GM18858 (cell line): ENCODE measurements around the gene DDX47.

Experiments used
- ATAC-seq: cut with Tn5 transposase; IDR thresholded peaks from one replicate; pipeline ENCODE4 v1.9.1; 2021; ENCODE audit not compliant: unreplicated experiment

The DDX47 gene

DNA sequence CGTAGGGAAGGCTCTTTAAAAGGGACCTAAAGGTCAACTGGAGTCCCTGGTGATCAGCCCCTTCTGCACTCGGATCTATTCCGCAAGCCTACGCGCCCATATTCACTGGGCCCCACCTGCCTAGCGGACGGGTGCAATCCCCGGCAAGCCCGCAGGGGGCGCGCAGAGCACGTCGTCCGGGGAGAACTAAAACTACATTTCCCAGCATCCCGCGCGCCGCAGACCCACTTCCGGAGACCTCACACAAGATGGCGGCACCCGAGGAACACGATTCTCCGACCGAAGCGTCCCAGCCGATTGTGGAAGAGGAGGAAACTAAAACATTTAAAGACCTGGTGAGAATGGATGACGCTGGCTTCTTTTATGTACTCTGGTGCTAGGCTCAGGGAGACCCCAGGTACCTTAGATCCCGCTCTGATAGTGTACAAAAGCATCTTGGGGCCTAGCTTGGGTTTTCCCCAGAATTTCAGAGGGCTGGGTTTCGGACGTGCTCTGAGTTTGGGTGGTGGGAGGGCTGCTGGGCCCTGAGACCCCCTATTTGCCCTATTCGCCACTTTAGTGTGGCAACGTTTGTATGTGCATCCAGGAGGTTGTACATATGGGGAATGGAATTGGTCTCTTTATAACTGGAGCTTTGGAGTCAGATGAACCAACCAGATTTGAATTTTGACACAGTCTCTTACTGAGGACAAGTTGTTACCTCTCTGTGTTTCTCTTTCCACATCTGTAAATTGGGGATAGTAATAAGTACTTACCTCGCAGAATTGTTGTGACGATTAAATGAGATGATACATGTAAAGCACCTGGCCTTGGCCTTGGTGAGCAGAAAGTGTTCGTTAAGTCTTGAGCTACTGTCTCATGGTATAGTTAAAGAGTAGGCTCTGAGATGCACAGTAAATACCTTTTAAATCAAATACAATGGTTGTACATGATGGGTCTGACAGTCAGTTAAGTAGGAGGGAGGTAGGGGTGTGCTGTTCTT, at the start of gene DDX47:
Gene DDX47 (plus strand): TSS at position 227 of the 982 bp plus-strand sequence. CDS start 22 bp downstream, at position 249.
- ATAC-seq, result peak; percentile 62

DNA sequence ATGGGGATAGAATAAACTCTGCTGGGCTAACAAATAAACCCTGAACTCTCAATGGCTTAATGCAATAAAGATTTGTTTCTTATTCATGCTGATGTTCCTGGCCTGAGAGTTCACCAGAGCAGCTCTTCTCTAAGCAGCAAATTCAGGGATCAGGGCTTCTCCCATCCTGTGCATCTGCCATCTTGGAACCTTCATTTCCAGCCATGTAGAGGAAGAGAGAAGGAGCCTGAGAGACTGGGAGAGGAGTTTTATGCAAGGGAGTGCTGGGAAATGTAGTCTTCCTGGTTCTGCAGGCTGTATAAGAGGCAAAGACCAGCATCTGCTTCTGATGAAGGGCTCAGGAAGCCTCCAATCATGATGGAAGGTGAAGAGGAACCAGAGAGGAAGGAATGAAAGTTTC, 48.3 kb upstream of the DDX47 start:
- ATAC-seq, result no peak

GRCh38 chr12:12770262-12770661, 42.9 kb upstream of the DDX47 start:
- no peak for ATAC-seq

GRCh38 chr12:12774791-12775190, 38.4 kb upstream of the DDX47 start:
- ATAC-seq, result no peak

- no peak for ATAC-seq
Observed at GRCh38 chr12:12776261-12776660, 36.9 kb upstream of the DDX47 start.

DNA sequence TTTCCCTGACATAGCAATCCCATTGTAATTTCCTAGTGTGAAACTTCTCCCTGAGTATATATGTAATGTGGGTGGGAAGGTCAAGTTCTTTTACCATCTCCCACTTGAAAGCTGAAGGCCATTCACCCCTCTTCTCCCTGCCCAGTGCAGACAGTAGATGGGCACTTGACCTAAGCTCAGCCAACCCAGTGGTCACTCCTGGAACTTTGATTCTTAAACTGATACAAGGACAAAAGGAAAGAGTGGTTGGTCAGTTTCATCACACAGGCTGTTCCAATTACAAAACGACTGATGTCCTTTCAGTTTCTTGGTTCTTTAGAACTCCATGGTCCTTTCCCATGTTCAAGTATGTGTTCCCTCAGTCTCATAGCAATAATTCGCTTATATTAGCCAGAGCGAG, 36.1 kb upstream of the DDX47 start:
- no peak for ATAC-seq

DNA sequence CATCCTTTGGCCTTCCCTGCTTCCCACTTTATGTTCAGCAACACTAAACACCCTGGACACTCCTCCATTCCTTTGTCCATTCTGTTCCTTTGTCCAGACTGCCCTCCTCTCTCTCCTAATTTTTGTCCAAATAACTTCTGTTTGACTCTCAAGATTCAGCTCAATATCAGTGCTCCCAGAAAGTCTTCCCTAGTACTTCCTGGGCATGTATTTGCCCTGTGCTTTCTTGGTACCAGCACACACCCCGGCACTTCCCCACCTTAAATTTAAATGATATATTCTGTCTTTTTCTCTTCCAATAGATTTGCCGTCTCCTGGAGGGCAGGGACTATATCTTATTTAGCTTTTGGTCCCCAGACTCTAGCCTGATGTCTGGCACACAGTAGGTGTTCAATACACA, 34.1 kb upstream of the DDX47 start:
- ATAC-seq, result no peak

- ATAC-seq, result no peak
Observed at GRCh38 chr12:12779529-12779928, 33.6 kb upstream of the DDX47 start.

DNA sequence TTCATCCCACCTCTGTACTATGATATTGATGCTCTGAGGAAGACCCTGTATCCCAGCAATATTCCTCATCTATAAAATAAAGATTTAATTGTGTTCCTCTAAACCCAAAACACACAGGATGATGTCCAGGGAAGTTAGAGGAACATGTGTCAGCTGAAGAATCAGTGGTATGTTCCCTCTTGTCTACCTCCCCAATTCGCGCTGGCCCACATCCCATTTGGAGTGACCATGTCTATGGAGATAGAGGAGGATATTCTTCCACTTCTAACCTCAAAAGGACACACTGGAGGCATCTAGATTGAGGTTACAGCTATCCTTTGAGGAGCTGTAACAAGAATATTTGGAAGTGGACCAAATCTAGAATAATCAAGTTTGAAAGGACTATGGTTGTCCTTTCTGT, 29.0 kb upstream of the DDX47 start:
- ATAC-seq, result no peak

GRCh38 chr12:12784911-12785814, 28.0 kb upstream of the DDX47 start, which contains the start of gene APOLD1:
Gene APOLD1, plus strand, starts transcription at chr12:12785659. Its CDS starts 33 bp downstream, at chr12:12785692.
- no peak for ATAC-seq

DNA sequence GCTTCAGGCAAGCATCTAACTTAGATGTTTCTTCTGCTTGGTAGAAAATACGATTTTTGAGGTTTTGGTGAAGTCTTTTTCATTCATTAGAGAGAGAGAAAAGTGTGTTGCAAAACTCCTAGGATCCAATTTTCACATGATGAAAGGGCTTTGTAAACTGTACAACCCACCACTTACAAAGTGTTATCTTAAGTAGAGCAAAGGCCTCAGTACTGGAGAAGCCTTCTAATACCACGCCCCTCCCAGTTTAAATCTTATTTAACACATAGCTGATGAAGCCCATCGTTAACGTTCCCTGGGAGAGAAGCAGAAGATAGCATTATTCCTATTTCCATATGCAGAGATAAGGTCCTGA, 26.8 kb upstream of the DDX47 start:
- no peak for ATAC-seq

DNA sequence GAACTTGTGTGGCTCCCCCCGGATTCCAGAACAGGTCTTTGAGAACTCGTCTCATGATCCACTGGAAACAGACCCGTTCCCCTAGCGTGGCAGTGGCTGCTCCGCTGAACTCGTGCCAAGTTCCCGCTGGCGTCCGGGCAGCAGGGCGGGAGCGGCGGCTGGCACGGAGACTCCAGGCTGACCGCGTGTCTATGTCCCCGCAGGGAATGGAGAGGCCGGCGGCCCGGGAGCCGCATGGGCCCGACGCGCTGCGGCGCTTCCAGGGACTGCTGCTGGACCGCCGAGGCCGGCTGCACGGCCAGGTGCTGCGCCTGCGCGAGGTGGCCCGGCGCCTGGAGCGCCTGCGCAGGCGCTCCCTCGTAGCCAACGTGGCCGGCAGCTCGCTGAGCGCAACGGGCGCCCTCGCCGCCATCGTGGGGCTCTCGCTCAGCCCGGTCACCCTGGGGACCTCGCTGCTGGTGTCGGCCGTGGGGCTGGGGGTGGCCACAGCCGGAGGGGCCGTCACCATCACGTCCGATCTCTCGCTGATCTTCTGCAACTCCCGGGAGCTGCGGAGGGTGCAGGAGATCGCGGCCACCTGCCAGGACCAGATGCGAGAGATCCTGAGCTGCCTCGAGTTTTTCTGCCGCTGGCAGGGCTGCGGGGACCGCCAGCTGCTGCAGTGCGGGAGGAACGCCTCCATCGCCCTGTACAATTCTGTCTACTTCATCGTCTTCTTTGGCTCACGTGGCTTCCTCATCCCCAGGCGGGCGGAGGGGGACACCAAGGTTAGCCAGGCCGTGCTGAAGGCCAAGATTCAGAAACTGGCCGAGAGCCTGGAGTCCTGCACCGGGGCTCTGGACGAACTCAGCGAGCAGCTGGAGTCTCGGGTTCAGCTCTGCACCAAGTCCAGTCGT, 26.2 kb upstream of the DDX47 start:
- peak; percentile 58 for ATAC-seq

DNA sequence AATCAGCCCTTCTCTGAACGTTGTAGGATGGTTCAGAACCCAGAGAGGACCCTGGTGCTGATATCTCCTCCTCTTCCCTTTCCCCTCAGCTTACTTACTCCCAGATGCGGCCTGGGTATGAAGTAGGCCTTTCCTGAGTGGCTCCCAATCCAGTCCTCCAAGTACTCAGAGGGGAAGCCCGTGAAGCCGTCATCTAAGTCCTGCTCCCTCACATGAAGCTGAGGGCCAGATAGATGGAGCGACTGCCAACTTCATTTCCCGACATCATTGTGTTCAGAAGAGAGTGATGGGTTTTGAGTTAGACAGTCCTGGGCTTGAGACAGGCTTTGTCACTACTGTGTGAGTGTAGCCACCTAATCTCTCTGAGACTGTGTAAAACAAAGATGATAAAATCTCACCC, 25.0 kb upstream of the DDX47 start:
- ATAC-seq, result no peak

DNA sequence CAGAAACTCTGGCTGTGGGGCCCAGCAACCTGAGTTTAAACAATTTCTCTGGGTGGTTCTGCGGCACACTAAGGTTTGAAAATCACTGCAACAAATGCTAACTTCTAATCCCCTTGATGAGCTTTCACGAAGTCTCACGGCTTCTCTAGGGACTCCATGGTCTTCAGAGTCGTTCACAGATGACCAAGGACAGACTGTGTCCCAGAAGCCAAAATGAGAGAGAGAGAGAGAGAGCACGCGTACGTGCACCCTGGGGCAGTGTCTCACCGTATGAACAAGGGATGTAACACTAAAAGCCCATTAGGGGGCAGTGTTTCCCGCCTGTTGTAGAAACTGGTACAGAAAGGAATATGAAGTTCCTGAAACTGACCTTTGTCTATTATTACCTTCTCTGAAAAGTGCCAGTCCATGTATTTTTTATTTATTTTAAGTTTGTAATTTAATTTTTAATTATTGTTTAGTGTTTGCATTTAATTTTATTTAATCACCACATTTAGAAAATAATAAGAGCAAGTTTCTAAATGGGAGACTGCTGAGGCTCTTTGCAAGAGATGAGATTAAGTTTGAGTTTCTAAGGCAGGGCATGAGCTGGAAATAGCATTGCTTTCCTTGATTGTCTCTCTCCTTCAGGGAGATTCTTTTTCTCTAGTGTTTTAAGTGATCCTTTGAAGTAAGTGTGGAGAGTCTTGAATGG, 24.3 kb upstream of the DDX47 start:
- peak; percentile 56 for ATAC-seq

- no peak for ATAC-seq
Observed at GRCh38 chr12:12790956-12791355, 22.2 kb upstream of the DDX47 start.

- ATAC-seq, result no peak
Observed at GRCh38 chr12:12791756-12792369, 21.3 kb upstream of the DDX47 start.

GRCh38 chr12:12792421-12792820, 20.7 kb upstream of the DDX47 start:
- ATAC-seq, result no peak

DNA sequence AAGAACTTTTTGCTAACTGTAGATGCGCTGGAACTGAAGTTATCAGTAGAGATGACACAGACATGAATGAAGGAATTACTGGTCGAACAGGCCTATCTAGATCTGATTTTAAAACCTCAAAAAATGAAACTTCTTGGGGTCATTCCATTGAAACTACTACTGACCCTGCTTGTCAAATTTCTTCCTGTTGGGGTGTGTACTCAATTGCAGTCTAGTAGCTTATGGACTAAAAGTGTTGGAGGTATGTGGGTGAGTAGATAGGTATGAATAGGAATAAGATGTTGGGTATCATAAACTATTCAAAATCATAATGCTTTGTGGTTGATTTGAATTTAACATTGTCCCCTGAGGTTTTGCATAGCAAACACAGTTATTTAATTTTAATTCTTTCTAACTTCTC, 18.5 kb upstream of the DDX47 start:
- ATAC-seq, result no peak

DNA sequence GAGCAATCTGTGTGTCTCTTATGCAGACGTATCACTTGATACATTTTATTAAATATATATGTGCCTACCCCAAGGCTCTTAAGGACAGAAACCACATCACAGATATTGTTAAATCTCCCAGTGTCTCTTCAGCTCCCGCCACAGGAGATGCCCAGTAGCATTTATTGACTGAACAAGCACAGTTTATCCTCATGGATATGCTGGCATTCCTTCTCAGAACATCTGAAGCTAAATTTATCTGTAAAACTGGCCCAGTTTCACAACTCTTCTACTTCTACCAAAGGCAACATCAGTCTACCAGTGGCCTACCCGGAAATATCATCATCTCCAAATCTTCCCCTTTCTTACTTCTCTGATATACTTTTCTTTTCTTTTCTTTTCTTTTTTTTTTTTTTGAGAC, 17.0 kb upstream of the DDX47 start:
- no peak for ATAC-seq
